HG03432 (cell line): ENCODE results near the gene KRT25.
"Not testable (repeated sequence)": the region's sequence is repeated elsewhere in the genome, so short reads cannot be mapped to it uniquely, and the experiment has no call there.

Source experiments
- ATAC-seq: cut with Tn5 transposase; IDR thresholded peaks from one replicate; pipeline ENCODE4 v1.9.1; 2021; ENCODE audit warnings: mild to moderate bottlenecking, moderate library complexity; ENCODE audit not compliant: unreplicated experiment

KRT25 gene

GRCh38 chr17:40760105-40761016 is 5.2 kb upstream of the KRT25 start:
- ATAC-seq, result no peak

GRCh38 chr17:40753804-40754203 is 1.3 kb downstream of the KRT25 start:
- no peak for ATAC-seq

GRCh38 chr17:40751065-40751464 is 4.1 kb downstream of the KRT25 start:
- ATAC-seq, result no peak

GRCh38 chr17:40750391-40750790 is 4.7 kb downstream of the KRT25 start:
- no peak for ATAC-seq

GRCh38 chr17:40748666-40749065 is 6.5 kb downstream of the KRT25 start:
- ATAC-seq, result not testable (repeated sequence)

GRCh38 chr17:40738553-40738952 is 16.6 kb downstream of the KRT25 start:
- no peak for ATAC-seq

GRCh38 chr17:40735016-40735415 is 20.1 kb downstream of the KRT25 start:
- ATAC-seq, result no peak

GRCh38 chr17:40734018-40734417 is 21.1 kb downstream of the KRT25 start:
- ATAC-seq, result no peak

GRCh38 chr17:40730970-40731369 is 24.2 kb downstream of the KRT25 start:
- ATAC-seq, result no peak

GRCh38 chr17:40727447-40728231 is 27.5 kb downstream of the KRT25 start:
- no peak for ATAC-seq

GRCh38 chr17:40726919-40727318 is 28.2 kb downstream of the KRT25 start:
- ATAC-seq, result no peak

GRCh38 chr17:40724656-40725055 is 30.5 kb downstream of the KRT25 start:
- ATAC-seq, result no peak

- no peak for ATAC-seq
Measured at GRCh38 chr17:40722241-40722640, 32.9 kb downstream of the KRT25 start.

- ATAC-seq, result no peak
Measured at GRCh38 chr17:40720899-40721298, 34.2 kb downstream of the KRT25 start.

- no peak for ATAC-seq
Measured at GRCh38 chr17:40718930-40719329, 36.2 kb downstream of the KRT25 start.

GRCh38 chr17:40717776-40718175 is 37.4 kb downstream of the KRT25 start:
- ATAC-seq, result no peak

- ATAC-seq, result no peak
Measured at GRCh38 chr17:40714473-40714872, 40.7 kb downstream of the KRT25 start.

- no peak for ATAC-seq
Measured at GRCh38 chr17:40707745-40708144, 47.4 kb downstream of the KRT25 start.

- ATAC-seq, result no peak
Measured at GRCh38 chr17:40705584-40705983, 49.5 kb downstream of the KRT25 start.

- no peak for ATAC-seq
Measured at GRCh38 chr17:40703652-40704051, 51.5 kb downstream of the KRT25 start, which contains the start of gene KRT24. TSS of gene KRT24 (minus strand) at chr17:40703752. CDS start at chr17:40703693, 59 bp downstream.

GRCh38 chr17:40702271-40702670 is 52.9 kb downstream of the KRT25 start:
- ATAC-seq, result no peak

- ATAC-seq, result no peak
Measured at GRCh38 chr17:40699853-40700252, 55.3 kb downstream of the KRT25 start.
